Tibial nerve (tissue), 4 donors: ENCODE data around the gene CAMKK1. TPM values are rescaled to one million over a fixed set of nuclear protein-coding genes. Genes with fewer than 3 reads are reported as not detected.

Experiments used
- DNase-seq, 2 donors: peaks; one replicate each; pipeline ENCODE4 v3.0.0-alpha.2; 2019; ENCODE audit warnings: low spot score in 2 of 2
- H3K27ac ChIP-seq, 4 donors: fragments of 200-600 bp; sonication (generic) in 3 of 4; one replicate each; pipeline ENCODE4 v1.5.1; 2017 to 2019; ENCODE audit warnings: mild to moderate bottlenecking in 1 of 4
- H3K27me3 ChIP-seq, 2 donors: fragments of 200-600 bp; sonication (generic) in 1 of 2; one replicate each; pipeline versions ENCODE4 v1.5.1 to v1.6.0; 2017 to 2019
- H3K36me3 ChIP-seq, 3 donors: fragments of 200-600 bp; sonication (generic); one replicate each; pipeline ENCODE4 v1.5.1; 2018 to 2019
- H3K4me1 ChIP-seq, 4 donors: fragments of 200-600 bp; sonication (generic) in 3 of 4; one replicate each; pipeline ENCODE4 v1.5.1; 2017 to 2019
- H3K4me3 ChIP-seq, 4 donors: fragments of 200-600 bp; sonication (generic) in 3 of 4; one replicate each; pipeline ENCODE4 v1.5.1; 2017 to 2019; ENCODE audit warnings: mild to moderate bottlenecking in 1 of 4, moderate library complexity in 1 of 4
- H3K9me3 ChIP-seq, 4 donors: fragments of 200-600 bp; sonication (generic) in 3 of 4; one replicate each; pipeline ENCODE4 v1.5.1; 2017 to 2019
- EP300 ChIP-seq, 2 donors: sonication (generic); formaldehyde crosslinking; IDR thresholded peaks; one replicate each; pipeline ENCODE4 v1.6.1; 2017; ENCODE audit warnings: antibody characterized with exemption in 2 of 2, mild to moderate bottlenecking in 1 of 2
- POLR2A ChIP-seq, 2 donors: fragments of 450-650 bp; IDR thresholded peaks; one replicate each; pipeline ENCODE4 v1.6.1; 2017; ENCODE audit warnings: antibody characterized with exemption in 2 of 2, mild to moderate bottlenecking in 2 of 2, moderate library complexity in 2 of 2
- WGBS, 2 donors: methylation state at CpG; one replicate each; pipeline ENCODE4 v1.1.5; 2018; 5-methylcytosine and 5-hydroxymethylcytosine counted together
- total RNA-seq, 4 donors: library from RNA; depleted of rRNA; stranded (reverse); fragments of >200 nt; gene quantifications; one replicate each; pipeline ENCODE4 v1.1.0, GENCODE V29; 2016
- TF ChIP-seq, protein P1 (sequence below), 5 experiments: fragments of 200-600 bp in 3 of 5; fragments of 450-650 bp in 2 of 5; sonication (generic) in 3 of 5; IDR thresholded peaks; one replicate each; pipeline ENCODE4 v1.5.1; 2016 to 2019; ENCODE audit warnings: antibody characterized with exemption in 5 of 5, mild to moderate bottlenecking in 3 of 5, moderate library complexity in 2 of 5

Gene CAMKK1
- total RNA-seq, 4 donors from 2014 or later, result 4.4 to 15.3 (median 7.3) TPM

GRCh38 chr17:3865176-3865575 lies 27.7 kb downstream of the CAMKK1 start:
- Histone ChIP-seq H3K27me3 (no peaks in the 10 kb centered on the region), H3K36me3 (peaks cover 0 to 20% (median 0%) of the 10 kb centered on the region in 3 donors), H3K4me1 (peaks cover 0 to under 1% (median 0%) of the 10 kb centered on the region in 4 donors), H3K27ac (no peak overlapping the region), H3K9me3 (no peaks in the 10 kb centered on the region), H3K4me3 (no peak overlapping the region)
- 66 to 69% methylated on average over 3 to 8 of the region's 8 CpGs for WGBS, 2 donors
- TF ChIP-seq, protein P1, sequence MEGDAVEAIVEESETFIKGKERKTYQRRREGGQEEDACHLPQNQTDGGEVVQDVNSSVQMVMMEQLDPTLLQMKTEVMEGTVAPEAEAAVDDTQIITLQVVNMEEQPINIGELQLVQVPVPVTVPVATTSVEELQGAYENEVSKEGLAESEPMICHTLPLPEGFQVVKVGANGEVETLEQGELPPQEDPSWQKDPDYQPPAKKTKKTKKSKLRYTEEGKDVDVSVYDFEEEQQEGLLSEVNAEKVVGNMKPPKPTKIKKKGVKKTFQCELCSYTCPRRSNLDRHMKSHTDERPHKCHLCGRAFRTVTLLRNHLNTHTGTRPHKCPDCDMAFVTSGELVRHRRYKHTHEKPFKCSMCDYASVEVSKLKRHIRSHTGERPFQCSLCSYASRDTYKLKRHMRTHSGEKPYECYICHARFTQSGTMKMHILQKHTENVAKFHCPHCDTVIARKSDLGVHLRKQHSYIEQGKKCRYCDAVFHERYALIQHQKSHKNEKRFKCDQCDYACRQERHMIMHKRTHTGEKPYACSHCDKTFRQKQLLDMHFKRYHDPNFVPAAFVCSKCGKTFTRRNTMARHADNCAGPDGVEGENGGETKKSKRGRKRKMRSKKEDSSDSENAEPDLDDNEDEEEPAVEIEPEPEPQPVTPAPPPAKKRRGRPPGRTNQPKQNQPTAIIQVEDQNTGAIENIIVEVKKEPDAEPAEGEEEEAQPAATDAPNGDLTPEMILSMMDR (IDR thresholded peaks at IDR 0.05), result no peak
- no peak for TF ChIP-seq EP300 (IDR thresholded peaks at IDR 0.05)
- no peak for TF ChIP-seq POLR2A (IDR thresholded peaks at IDR 0.05)
- no peak for DNase-seq

GRCh38 chr17:3864534-3864933 lies 28.3 kb downstream of the CAMKK1 start:
- no peak overlapping the region for H3K27ac ChIP-seq

GRCh38 chr17:3861761-3862681 lies 30.8 kb downstream of the CAMKK1 start:
- H3K27me3 ChIP-seq, result no peaks in the 10 kb centered on the region
- DNase-seq, result no peak
- H3K36me3 ChIP-seq, result peaks cover 0 to 16% (median 0%) of the 10 kb centered on the region in 3 donors
- H3K9me3 ChIP-seq, result no peaks in the 10 kb centered on the region
- WGBS, 2 donors, result 59 to 66% methylated on average over 25 to 27 of the region's 28 CpGs
- TF ChIP-seq EP300 (IDR thresholded peaks at IDR 0.05), result no peak
- peaks cover 0 to 7% (median 0%) of the 10 kb centered on the region in 4 donors for H3K4me1 ChIP-seq
- H3K4me3 ChIP-seq, result no peak overlapping the region
- H3K27ac ChIP-seq, result no peak overlapping the region

More at GRCh38 chr17:3864534-3864933, 28.3 kb downstream of the CAMKK1 start:
- H3K27me3 ChIP-seq, result no peaks in the 10 kb centered on the region
- no peak overlapping the region for H3K4me3 ChIP-seq
- WGBS, 2 donors, result 83 to 88% methylated on average over 8 of the region's 10 CpGs
- peaks cover 0 to 7% (median 0%) of the 10 kb centered on the region in 4 donors for H3K4me1 ChIP-seq
- no peak for DNase-seq
- TF ChIP-seq POLR2A (IDR thresholded peaks at IDR 0.05), result no peak
- TF ChIP-seq EP300 (IDR thresholded peaks at IDR 0.05), result no peak
- TF ChIP-seq, protein P1 (IDR thresholded peaks at IDR 0.05), result no peak
- H3K9me3 ChIP-seq, result no peaks in the 10 kb centered on the region
- peaks cover 0 to 20% (median 0%) of the 10 kb centered on the region in 3 donors for H3K36me3 ChIP-seq

- WGBS, 2 donors, result 88 to 92% methylated on average over 21 to 29 of the region's 30 CpGs
Measured at GRCh38 chr17:3860939-3861700, 31.7 kb downstream of the CAMKK1 start.

GRCh38 chr17:3859940-3860339 lies 32.9 kb downstream of the CAMKK1 start:
- peaks cover 0 to 16% (median 0%) of the 10 kb centered on the region in 3 donors for H3K36me3 ChIP-seq
- H3K4me1 ChIP-seq, result peaks cover 0 to 7% (median 0%) of the 10 kb centered on the region in 4 donors
- no peak for DNase-seq
- no peaks in the 10 kb centered on the region for H3K27me3 ChIP-seq
- no peak overlapping the region for H3K27ac ChIP-seq
- WGBS, 2 donors, result 66 to 72% methylated on average over 8 of the region's 9 CpGs
- TF ChIP-seq EP300 (IDR thresholded peaks at IDR 0.05) (no peak), POLR2A (IDR thresholded peaks at IDR 0.05) (no peak)
- TF ChIP-seq, protein P1 (IDR thresholded peaks at IDR 0.05), result no peak
- no peaks in the 10 kb centered on the region for H3K9me3 ChIP-seq
- H3K4me3 ChIP-seq, result no peak overlapping the region

More at GRCh38 chr17:3860939-3861700, 31.7 kb downstream of the CAMKK1 start:
- DNase-seq, result no peak
- TF ChIP-seq EP300 (IDR thresholded peaks at IDR 0.05), result no peak
- TF ChIP-seq POLR2A (IDR thresholded peaks at IDR 0.05), result no peak
- TF ChIP-seq, protein P1 (IDR thresholded peaks at IDR 0.05), result no peak
- Histone ChIP-seq H3K4me3 (no peak overlapping the region), H3K27me3 (no peaks in the 10 kb centered on the region), H3K4me1 (peaks cover 0 to 7% (median 0%) of the 10 kb centered on the region in 4 donors), H3K36me3 (peaks cover 0 to 16% (median 0%) of the 10 kb centered on the region in 3 donors), H3K27ac (no peak overlapping the region), H3K9me3 (no peaks in the 10 kb centered on the region)
